Activated CD4-positive, alpha-beta T cell treated with anti-CD3 and anti-CD28 coated beads, Interleukin-2, amount 50 U/mL, for 1 hour (primary cell): ENCODE measurements around the gene PRRG2.
A peak's percentile ranks its signal among the peaks of the same experiment; 100 is the strongest.

Experiments used
- DNase-seq: peaks from one replicate; pipeline ENCODE4 v3.0.0-alpha.2; 2020

PRRG2 gene

DNA sequence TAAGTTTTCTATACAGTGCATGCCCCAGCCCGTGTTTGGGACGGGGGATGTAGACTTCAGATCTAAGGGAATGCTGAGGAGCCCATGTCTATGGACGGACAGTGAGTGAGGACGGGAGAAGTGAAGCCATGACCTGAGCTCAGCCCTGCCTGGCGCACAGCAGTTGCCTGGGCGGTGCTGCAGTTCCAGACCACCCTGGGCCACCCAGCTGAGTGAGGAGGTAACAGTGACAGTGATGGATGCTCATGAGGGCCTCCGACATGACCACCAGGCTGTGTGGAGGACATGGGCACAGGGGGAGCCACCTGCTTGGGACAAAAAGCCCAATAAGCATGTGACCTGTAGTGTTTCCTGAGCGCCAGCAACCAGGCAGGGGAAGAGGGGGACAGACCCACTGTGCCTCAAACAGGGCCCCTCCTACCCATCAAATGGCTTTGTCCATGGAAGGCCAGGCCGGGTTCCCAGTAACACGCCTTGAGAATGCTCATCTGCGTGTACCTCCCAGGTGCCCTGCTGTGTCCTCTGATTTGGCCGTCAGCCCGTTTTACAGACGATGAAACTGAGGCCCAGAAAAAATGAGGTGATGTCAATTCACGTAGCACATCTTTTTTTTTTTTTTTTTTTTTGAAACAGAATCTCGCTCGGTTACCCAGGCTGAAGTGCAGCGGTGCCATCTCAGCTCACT is 23.3 kb upstream of the PRRG2 start:
- DNase-seq: no peak

GRCh38 chr19:49558591-49558990 is 22.5 kb upstream of the PRRG2 start:
- peak; percentile 30 for DNase-seq

- DNase-seq: no peak
Observed at GRCh38 chr19:49559443-49559842, 21.7 kb upstream of the PRRG2 start.

DNA sequence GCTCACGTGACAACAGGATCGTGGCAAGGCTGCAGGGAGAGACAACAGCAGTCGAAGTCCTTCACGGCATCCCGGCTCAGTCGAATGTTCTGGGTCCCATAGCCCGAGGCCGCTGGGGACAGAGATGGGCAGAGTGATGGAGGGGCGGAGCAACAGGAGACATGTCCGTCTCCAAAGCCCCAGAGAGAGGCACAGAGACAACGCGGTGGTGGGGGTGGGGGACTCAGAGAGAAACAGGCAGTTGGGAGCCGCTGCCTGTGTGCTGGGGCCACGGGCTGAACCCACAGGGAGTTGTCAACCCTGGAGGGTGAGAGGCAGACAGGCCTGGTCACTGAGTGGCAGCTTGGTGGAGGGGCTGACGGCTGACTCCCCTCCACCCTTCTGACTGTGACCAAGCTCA is 21.2 kb upstream of the PRRG2 start:
- peak; percentile 19 for DNase-seq

DNA sequence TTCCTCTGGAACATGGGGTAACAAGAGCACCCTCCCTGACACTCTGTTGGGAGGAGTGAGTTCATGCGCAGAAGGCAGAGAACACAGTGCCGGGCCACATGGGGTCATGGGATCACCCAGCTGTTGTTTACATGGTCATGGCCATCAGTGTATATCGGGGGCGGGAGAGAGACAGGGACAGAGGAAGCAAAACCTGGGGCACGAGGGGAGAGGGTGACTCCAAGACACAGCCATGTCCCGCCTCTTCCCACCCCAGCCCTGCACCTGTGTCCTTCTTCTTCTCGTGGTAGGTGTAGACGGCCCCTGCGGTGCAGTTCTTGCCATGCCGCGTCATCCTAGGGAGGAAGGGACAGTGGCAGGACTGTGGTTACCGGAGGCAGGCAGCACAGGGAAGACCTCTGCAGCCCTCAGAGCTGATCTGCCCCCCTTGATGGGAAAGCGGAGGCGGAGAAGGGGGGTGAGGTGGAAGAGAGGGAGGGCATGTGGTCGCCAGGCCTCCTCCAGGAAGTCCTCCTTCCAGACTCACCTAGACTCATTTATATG is 20.7 kb upstream of the PRRG2 start:
- DNase-seq: peak; percentile 38

- peak; percentile 50 for DNase-seq
Observed at GRCh38 chr19:49564616-49565045, 16.5 kb upstream of the PRRG2 start.

DNA sequence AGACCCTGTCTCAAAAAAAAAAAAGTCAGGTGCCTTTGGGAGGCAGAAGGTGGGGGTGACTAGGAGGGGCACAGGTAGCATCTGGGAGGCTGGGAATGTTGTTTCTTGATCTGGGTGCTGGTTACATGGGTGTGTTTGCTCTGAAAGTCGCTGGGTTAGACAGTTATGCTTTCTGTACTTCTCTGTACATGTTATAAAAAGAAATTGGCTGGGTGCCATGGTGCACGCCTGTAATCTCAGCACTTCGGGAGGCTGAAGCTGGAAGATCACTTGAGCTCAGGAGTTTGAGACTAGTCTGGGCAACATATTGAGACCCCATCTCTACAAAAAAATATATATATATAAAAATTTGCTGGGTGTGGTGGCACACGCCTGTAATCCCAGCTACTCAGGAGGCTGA is 15.9 kb upstream of the PRRG2 start:
- no peak for DNase-seq

GRCh38 chr19:49566302-49566701 is 14.8 kb upstream of the PRRG2 start:
- DNase-seq: no peak

GRCh38 chr19:49567861-49568441 is 13.2 kb upstream of the PRRG2 start:
- DNase-seq: peak; percentile 72

DNA sequence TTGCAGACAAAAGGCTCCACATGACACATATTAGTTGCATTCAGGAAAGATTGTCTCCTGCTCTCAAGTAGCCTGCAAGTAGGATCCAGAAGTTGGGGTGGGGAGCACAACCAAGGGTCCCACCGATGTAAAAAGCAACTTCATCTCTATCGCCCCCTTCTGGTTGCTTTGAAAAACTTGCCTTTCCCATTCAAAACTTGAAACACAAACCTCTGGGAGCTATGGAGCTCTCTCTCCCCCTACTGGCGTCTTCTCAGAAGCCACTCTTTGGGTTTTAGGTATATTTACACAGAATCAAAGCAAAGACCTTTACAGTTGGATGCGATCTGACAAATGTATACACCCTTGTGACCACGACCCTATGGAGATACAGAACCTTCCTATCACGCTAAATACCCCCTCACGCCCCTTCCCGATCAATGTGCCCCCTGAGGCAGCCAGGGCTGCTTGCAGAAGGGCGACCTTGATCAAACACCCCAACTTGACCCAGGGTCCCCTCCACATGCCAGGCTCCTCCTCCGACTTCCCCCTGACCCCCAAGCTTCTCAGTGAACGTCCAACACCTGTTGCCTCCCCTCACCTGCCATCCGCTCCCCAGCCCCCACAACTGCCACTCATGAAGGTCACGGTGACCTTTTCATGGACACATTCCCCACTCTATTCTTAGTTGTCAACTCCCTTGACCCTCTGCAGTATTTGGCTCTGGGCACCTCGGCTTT is 10.8 kb upstream of the PRRG2 start:
- DNase-seq: peak; percentile 66

- DNase-seq: peak; percentile 45
Observed at GRCh38 chr19:49570997-49571676, 10.0 kb upstream of the PRRG2 start.

DNA sequence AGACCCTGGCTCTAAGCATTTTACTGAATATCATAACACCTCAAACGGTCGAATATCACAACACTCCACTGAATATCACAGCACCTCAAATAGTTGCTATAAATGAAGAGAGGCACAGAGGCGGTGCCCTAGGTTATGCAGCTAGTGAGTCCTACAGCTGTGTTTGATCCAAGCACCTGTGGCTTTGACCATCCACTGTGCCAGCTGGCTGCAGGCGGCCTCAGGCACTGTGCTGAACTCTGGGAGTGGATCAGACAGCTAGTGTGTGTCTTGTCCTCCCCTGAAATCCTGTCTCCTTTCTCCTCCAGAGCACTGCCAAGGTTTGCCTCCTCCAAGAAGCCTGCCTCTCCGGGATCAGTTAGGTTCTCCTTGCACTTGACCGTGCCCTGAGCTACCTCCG is 8.1 kb upstream of the PRRG2 start:
- no peak for DNase-seq

DNA sequence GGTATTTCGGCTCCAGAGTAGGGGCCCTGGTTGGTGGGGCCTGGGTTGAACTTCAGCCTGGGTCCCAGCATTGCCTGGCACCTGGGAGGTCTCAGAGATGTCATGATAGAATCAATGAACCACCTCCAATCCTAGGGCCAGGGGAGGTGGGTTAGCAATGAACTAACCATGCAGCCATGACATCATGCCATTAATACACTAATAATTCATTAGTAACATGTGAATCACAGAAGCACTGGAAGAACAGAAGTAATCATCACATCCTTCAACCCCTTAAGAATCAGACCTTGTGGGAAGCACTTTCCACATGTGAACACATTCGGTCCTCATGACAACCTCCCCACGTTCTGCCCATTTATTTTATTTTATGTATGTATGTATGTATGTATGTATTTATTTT is 7.7 kb upstream of the PRRG2 start:
- DNase-seq: no peak

- DNase-seq: no peak
Observed at GRCh38 chr19:49574206-49574755, 6.8 kb upstream of the PRRG2 start.

- DNase-seq: no peak
Observed at GRCh38 chr19:49579193-49579592, 1.9 kb upstream of the PRRG2 start.

- DNase-seq: no peak
Observed at GRCh38 chr19:49579947-49580263, 1.2 kb upstream of the PRRG2 start.

GRCh38 chr19:49580264-49581006 is 681 bp upstream of the PRRG2 start, which contains the start of gene NOSIP:
TSS of gene NOSIP (minus strand) at chr19:49580556. CDS start at chr19:49560691, 19,865 bp downstream.
- DNase-seq: peak; percentile 95

DNA sequence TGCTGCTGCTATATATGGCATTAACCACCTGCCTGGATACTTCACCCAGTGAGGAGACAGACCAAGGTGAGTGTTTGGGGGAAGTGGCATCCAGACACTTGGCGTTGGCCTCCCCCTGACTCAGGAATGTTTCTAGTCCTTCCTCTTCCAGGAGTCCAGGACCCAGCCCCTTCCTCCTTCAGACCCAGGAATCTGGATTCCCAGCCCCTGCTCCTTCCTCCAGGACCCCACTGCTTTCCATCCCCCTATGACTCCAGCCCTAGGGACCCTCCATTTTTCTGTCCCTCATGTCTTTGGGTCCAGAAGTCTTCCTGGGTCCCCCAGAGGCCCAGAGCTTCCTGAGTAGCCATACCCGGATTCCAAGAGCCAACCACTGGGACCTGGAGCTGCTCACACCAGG is 2.1 kb downstream of the PRRG2 start:
- no peak for DNase-seq

GRCh38 chr19:49585023-49585422 is 3.9 kb downstream of the PRRG2 start:
- DNase-seq: no peak

GRCh38 chr19:49587227-49587626 is 6.1 kb downstream of the PRRG2 start:
- DNase-seq: no peak

DNA sequence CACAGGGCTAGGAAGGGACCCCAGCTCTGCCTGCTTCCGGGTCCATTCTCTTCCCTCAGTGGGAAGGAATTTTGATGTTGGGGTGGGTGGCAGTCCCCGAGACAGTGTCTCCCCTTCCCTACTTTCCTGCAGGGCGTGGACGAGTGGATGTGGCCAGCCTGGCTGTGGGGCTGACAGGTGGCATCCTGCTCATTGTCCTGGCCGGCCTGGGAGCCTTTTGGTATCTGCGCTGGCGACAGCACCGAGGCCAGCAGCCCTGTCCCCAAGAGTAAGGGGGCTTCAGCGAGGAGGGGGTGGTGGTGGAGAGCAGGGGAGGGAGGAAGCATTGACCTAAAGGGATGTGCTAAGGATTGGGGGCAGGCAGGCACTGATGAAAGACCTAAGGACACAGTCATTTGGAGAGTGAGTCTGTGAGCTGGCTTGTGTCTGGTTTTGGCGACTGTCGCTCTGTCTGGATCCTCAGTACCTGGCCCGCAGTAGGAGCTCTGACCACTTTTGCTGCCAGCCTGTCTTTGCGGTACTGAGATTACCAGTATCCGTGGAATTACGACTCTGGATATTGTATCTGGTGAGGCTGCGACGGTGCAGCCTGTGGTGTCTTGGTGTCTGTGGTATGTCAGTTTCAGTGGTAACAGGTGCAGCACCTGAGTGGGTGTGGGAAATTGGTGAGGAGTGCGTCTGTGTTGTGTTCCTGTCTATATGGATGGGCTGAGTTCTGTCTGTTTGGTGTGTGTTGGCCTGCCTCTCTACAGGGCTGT is 7.4 kb downstream of the PRRG2 start:
- peak; percentile 42 for DNase-seq

DNA sequence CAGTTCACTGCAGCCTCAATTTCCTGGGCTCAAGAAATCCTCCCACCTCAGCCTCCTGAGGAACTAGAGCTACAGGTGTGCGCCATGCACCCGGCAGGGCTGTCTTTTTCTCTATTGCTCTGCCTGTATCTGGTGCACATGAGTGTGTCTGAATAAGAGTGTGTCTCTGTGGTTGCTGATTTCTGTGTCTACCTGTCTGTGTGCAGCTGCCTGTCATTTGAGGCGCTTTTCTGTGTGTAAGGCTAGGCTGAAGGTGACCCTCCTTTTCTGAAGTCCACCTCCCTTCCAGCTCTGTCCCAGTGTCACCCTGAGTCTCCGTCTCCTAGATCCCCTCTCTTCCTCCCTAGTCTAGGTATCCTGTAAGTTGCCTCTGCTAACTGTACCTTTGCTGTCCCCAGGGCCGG is 8.4 kb downstream of the PRRG2 start:
- DNase-seq: no peak
